Measurements from ENCODE around the gene PANK4.

DNA sequence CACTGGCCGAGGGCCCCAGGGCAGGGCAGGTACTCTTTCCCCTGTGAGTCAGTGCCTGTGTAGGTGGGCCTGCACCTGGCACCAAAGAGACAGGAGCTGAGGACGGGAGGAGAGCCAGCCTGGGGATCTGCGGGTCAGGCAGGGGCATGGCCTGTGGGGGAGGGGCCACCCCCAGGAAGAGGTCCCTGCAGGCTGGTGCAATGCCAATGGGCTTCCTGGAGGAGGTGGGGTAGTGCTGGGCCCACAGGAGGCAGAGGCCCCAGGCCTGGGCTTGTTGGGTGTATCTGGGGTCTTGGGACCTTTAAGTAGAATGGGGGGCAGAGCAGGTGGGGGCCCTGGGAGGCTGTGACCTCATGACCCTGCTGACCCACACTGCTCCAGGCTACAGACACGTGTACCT, 27.1 kb downstream of the PANK4 start:
- TF ChIP-seq POLR2A (IDR thresholded peaks at IDR 0.05; ENCODE audit: low read length) (no peak), GATA1 (IDR thresholded peaks at IDR 0.05; ENCODE audit: low read depth, low read length) (no peak)

All from erythroblast (primary cell).